AG04449 (cell line): Measurements from ENCODE around the gene CCHCR1.

Source experiments
- CTCF ChIA-PET: fragments of 350-600 bp; formaldehyde crosslinking; extraction: SDS; loops from one replicate; lab custom pipeline; 2021; ENCODE audit warnings: antibody characterized with exemption; lab: Yijun Ruan, JAX
- POLR2A ChIA-PET: fragments of 400-600, 350-600 bp; formaldehyde crosslinking; extraction: SDS; loops from one replicate; lab custom pipeline; 2020; ENCODE audit warnings: antibody characterized with exemption, inconsistent platforms; lab: Yijun Ruan, JAX
- DNase-seq: peaks from one replicate; pipeline ENCODE4 v3.0.0-alpha.2; 2010; ENCODE audit warnings: low read depth, low spot score
- H3K4me3 ChIP-seq: 2 replicates; pipeline ENCODE4 v1.5.1; 2011; ENCODE audit warnings: low read depth, mild to moderate bottlenecking, control low read depth, low read length
- CTCF ChIP-seq: IDR thresholded peaks from one replicate; pipeline ENCODE4 v1.5.1; 2011; ENCODE audit warnings: mild to moderate bottlenecking, moderate library complexity, low read length, control low read depth, inconsistent platforms; ENCODE audit not compliant: insufficient read depth; ENCODE audit errors: missing control alignments

Gene CCHCR1

DNA sequence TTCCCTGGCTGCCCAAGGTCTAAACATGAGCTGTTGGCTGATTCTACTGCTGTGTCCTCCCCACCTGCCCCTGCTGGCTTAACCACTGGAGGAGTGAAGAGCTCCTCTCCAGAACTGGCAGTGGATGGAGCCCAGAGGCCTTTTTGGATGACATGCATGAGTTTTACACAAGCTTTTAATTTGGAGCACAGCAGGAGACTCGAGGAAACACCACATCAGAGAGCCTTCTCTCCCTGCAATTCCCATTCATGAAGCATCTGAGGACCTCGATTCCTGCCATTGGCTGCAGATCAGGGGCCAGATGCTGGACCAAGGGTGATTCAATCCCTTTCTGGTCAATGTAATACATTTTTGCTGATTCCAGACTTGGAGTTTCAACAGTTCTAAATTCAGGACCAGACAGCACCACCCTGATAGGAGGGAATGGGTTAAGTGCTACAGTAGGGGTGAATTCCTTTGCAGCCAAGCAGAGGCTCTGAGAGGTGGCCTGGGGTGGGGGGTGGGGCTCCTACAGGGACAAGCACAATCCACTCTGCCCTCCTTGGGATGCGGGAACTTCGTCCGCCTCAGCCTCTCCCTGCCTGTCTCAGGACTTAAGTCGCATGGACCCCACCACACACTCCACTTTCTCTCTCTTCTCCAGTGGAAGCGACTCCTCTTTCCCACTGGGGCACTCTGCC lies 43.6 kb downstream of the CCHCR1 start:
- POLR2A ChIA-PET, result interaction anchor here (0.6 kb wide), 1 partner anchor 716 kb away, joined by 3 read pairs; no protein-coding TSS in a partner anchor
- no peak for TF ChIP-seq CTCF
- no peak overlapping the region for H3K4me3 ChIP-seq
- peak; percentile 9 for DNase-seq
- CTCF ChIA-PET, result interaction anchor here (0.7 to 11.8 kb wide), 11 partner anchors 13 to 286 kb away, joined by 3 to 162 read pairs (median 8); partner anchors contain the start of gene VARS2

GRCh38 chr6:31112478-31112877 lies 45.1 kb downstream of the CCHCR1 start, which contains the start of gene C6orf15:
Gene C6orf15 (minus strand): TSS chr6:31112575. CDS start chr6:31112555, 20 bp downstream.
- DNase-seq, result no peak
- POLR2A ChIA-PET, result no interaction called here
- no peak within 1 kb of the TSS for H3K4me3 ChIP-seq
- CTCF ChIA-PET, result interaction anchor here (1.4 to 11.8 kb wide), 6 partner anchors 10 to 43 kb away, joined by 3 to 162 read pairs (median 12); no protein-coding TSS in a partner anchor
- no peak for TF ChIP-seq CTCF

DNA sequence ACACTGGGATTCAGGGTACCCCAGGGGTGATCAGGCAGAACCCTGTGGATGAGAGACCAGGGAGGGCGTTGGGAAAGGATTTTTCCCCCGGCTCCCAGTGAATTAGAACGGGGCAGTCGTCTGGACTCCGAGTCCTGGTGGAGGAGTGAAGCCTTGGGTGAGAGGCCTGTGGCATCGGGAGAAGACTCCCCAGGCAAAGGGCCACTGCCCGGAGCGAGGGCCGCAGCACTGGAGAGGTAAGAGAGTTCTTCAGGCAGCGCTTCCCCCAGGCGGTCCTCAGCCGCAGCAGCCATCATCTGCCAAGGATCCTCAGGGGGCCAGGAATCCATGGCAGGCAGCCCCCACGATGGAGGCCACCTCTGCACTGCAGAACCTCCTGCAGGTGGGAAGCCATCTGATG lies 45.9 kb downstream of the CCHCR1 start:
- CTCF ChIA-PET, result interaction anchor here (1.4 to 11.8 kb wide), 4 partner anchors 10 to 31 kb away, joined by 3 to 162 read pairs (median 18); no protein-coding TSS in a partner anchor
- TF ChIP-seq CTCF, result no peak
- no peak for DNase-seq
- no peak overlapping the region for H3K4me3 ChIP-seq
- POLR2A ChIA-PET, result no interaction called here

GRCh38 chr6:31110825-31111582 lies 46.6 kb downstream of the CCHCR1 start:
- no peak for DNase-seq
- ChIA-PET CTCF (interaction anchor here (0.7 to 11.8 kb wide), 6 partner anchors 9 to 196 kb away, joined by 3 to 162 read pairs (median 4); partner anchors contain the start of gene VARS2), POLR2A (no interaction called here)
- no peak overlapping the region for H3K4me3 ChIP-seq
- TF ChIP-seq CTCF, result no peak

DNA sequence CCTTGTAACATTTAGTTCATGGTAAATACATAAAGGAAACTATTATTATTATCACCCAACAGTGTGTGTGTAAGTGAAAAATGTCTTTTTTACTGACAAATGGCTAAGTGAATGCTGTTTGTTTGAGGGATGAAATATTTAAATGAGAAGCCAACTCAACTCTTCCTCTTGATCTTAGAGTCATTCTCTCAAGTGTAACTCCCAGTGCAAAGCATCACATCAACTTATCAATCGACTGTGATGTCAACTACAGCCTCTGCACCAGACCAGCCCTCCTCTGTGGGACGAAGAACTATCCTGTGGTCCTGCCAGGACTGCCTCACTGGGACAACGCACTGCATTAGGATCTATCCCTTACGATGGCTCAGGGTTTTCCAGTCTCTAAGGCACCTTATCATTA lies 50.5 kb downstream of the CCHCR1 start:
- no peak for DNase-seq
- CTCF ChIA-PET, result no interaction called here

More for the DNA sequence above, 50.5 kb downstream of the CCHCR1 start:
- TF ChIP-seq CTCF, result no peak
- POLR2A ChIA-PET, result no interaction called here
- H3K4me3 ChIP-seq, result no peak overlapping the region
